ENCODE results near the gene GRIK3. TPM values are rescaled to one million over a fixed set of nuclear protein-coding genes. Genes with fewer than 3 reads are reported as not detected.

Gene GRIK3
- total and polyA plus RNA-seq, 4 donors, result 0.03 to 0.08 (median 0.05) TPM; not detected in 1

DNA sequence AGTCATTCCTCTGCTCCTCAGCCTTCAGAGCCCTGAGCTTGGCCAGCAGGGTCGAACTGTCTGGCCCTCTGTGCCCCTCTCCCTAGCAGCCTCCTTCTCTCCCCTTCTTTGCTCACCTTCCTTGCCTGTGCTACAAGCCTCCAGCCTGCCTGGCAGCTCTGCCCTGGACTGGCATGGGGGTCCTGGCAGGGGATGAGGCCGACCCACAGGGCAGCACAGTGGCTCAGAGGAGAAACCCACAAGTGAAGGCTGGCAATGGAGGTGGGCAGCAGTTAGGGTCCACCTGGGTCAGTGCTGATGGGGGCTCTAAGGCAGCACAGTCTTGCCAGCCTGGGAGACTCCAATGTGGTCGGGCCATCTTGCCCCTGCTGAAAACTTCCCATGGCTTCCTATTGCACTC, 274.2 kb downstream of the GRIK3 start:
- Histone ChIP-seq H3K27ac (ENCODE audit: low read depth in 1 of 2, low read length in 2 of 2) (no peak overlapping the region), H3K4me1 (ENCODE audit: control insufficient read depth in 4 of 4, insufficient read depth in 4 of 4, low read length in 3 of 4) (no peaks in the 10 kb centered on the region), H3K9ac (ENCODE audit: low read depth in 1 of 2, low read length in 2 of 2) (no peak overlapping the region), H3K9me3 (ENCODE audit: control insufficient read depth in 4 of 4, low read length in 3 of 4) (peaks cover 0 to 4% (median 0%) of the 10 kb centered on the region in 4 donors), H3K27me3 (ENCODE audit: control insufficient read depth in 4 of 4, insufficient read depth in 4 of 4, low read length in 3 of 4) (peaks cover 0 to 6% (median 0%) of the 10 kb centered on the region in 4 donors), H3K36me3 (ENCODE audit: control insufficient read depth in 4 of 4, insufficient read depth in 3 of 4, low read depth in 1 of 4, low read length in 3 of 4) (no peaks in the 10 kb centered on the region), H3K4me3 (ENCODE audit: low read depth in 1 of 3, low read length in 3 of 3) (no peak overlapping the region)
- 68% methylated on average over 3 of the region's 3 CpGs for WGBS
- DNase-seq (ENCODE audit: low spot score), result no peak
- TF ChIP-seq, protein P1, sequence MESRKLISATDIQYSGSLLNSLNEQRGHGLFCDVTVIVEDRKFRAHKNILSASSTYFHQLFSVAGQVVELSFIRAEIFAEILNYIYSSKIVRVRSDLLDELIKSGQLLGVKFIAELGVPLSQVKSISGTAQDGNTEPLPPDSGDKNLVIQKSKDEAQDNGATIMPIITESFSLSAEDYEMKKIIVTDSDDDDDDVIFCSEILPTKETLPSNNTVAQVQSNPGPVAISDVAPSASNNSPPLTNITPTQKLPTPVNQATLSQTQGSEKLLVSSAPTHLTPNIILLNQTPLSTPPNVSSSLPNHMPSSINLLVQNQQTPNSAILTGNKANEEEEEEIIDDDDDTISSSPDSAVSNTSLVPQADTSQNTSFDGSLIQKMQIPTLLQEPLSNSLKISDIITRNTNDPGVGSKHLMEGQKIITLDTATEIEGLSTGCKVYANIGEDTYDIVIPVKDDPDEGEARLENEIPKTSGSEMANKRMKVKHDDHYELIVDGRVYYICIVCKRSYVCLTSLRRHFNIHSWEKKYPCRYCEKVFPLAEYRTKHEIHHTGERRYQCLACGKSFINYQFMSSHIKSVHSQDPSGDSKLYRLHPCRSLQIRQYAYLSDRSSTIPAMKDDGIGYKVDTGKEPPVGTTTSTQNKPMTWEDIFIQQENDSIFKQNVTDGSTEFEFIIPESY (IDR thresholded peaks at IDR 0.05), result no peak
- TF ChIP-seq GABPA (IDR thresholded peaks at IDR 0.05 in 1 of 2, conservative IDR thresholded peaks at IDR 0.05 in 1 of 2), result no peak
- TF ChIP-seq, protein P2, sequence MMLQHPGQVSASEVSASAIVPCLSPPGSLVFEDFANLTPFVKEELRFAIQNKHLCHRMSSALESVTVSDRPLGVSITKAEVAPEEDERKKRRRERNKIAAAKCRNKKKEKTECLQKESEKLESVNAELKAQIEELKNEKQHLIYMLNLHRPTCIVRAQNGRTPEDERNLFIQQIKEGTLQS (IDR thresholded peaks at IDR 0.05), result no peak
- TF ChIP-seq TAF1 (conservative IDR thresholded peaks at IDR 0.05), result no peak
- TF ChIP-seq JUND (IDR thresholded peaks at IDR 0.05), result no peak
- TF ChIP-seq RAD21 (IDR thresholded peaks at IDR 0.05), result no peak
- no peak for TF ChIP-seq RXRA (IDR thresholded peaks at IDR 0.05)
- TF ChIP-seq YY1 (IDR thresholded peaks at IDR 0.05), result no peak
- no peak for TF ChIP-seq EGR1 (IDR thresholded peaks at IDR 0.05; ENCODE audit: low read depth in 2 of 2)
- TF ChIP-seq HNF4G (IDR thresholded peaks at IDR 0.05), result no peak
- TF ChIP-seq HNF4A (conservative IDR thresholded peaks at IDR 0.05), result no peak
- TF ChIP-seq, protein P3, sequence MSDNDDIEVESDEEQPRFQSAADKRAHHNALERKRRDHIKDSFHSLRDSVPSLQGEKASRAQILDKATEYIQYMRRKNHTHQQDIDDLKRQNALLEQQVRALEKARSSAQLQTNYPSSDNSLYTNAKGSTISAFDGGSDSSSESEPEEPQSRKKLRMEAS (IDR thresholded peaks at IDR 0.05), result no peak
- TF ChIP-seq FOXA1 (IDR thresholded peaks at IDR 0.05), result no peak
- TF ChIP-seq FOXA2 (IDR thresholded peaks at IDR 0.05), result no peak
- TF ChIP-seq NR2F2 (IDR thresholded peaks at IDR 0.05), result no peak
- no peak for TF ChIP-seq SP1 (IDR thresholded peaks at IDR 0.05)
- TF ChIP-seq, protein P4, sequence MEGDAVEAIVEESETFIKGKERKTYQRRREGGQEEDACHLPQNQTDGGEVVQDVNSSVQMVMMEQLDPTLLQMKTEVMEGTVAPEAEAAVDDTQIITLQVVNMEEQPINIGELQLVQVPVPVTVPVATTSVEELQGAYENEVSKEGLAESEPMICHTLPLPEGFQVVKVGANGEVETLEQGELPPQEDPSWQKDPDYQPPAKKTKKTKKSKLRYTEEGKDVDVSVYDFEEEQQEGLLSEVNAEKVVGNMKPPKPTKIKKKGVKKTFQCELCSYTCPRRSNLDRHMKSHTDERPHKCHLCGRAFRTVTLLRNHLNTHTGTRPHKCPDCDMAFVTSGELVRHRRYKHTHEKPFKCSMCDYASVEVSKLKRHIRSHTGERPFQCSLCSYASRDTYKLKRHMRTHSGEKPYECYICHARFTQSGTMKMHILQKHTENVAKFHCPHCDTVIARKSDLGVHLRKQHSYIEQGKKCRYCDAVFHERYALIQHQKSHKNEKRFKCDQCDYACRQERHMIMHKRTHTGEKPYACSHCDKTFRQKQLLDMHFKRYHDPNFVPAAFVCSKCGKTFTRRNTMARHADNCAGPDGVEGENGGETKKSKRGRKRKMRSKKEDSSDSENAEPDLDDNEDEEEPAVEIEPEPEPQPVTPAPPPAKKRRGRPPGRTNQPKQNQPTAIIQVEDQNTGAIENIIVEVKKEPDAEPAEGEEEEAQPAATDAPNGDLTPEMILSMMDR (IDR thresholded peaks at IDR 0.05; ENCODE audit: low read depth, low read length, missing input control), result no peak

DNA sequence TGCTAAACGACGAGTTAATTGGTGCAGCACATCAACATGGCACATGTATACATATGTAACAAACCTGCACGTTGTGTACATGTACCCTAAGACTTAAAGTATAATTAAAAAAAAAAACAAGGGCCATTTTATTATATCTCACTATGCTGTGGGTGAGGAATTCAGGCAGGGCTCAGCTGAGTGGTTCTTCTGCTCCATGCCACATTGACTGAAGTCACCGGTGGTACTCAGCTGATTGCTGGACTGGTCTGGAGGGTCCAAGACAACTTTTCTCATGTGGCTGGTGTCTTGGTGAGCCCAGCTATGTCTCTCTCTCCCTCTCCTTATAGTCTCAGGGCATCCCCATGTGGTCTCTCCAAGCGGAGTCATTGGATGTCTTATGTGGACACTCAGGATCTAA, 275.0 kb downstream of the GRIK3 start:
- Histone ChIP-seq H3K4me1 (ENCODE audit: control insufficient read depth in 4 of 4, insufficient read depth in 4 of 4, low read length in 3 of 4) (no peaks in the 10 kb centered on the region), H3K27me3 (ENCODE audit: control insufficient read depth in 4 of 4, insufficient read depth in 4 of 4, low read length in 3 of 4) (peaks cover 0 to 6% (median 0%) of the 10 kb centered on the region in 4 donors), H3K4me3 (ENCODE audit: low read depth in 1 of 3, low read length in 3 of 3) (no peak overlapping the region), H3K9ac (ENCODE audit: low read depth in 1 of 2, low read length in 2 of 2) (no peak overlapping the region), H3K9me3 (ENCODE audit: control insufficient read depth in 4 of 4, low read length in 3 of 4) (peaks cover 0 to 4% (median 0%) of the 10 kb centered on the region in 4 donors), H3K36me3 (ENCODE audit: control insufficient read depth in 4 of 4, insufficient read depth in 3 of 4, low read depth in 1 of 4, low read length in 3 of 4) (no peaks in the 10 kb centered on the region), H3K27ac (ENCODE audit: low read depth in 1 of 2, low read length in 2 of 2) (no peak overlapping the region)
- 95% methylated on average over 5 of the region's 5 CpGs for WGBS
- no peak for DNase-seq (ENCODE audit: low spot score)
- TF ChIP-seq, protein P3 (IDR thresholded peaks at IDR 0.05), result no peak

All from liver (tissue), 9 donors.